ENCODE measurements around the gene SLC26A9. TPM values are rescaled to one million over a fixed set of nuclear protein-coding genes. Genes with fewer than 3 reads are reported as not detected.

Gene SLC26A9
- total and polyA plus RNA-seq, 9 donors: 0.07 to 6.7 (median 0.11) TPM; not detected in 3

DNA sequence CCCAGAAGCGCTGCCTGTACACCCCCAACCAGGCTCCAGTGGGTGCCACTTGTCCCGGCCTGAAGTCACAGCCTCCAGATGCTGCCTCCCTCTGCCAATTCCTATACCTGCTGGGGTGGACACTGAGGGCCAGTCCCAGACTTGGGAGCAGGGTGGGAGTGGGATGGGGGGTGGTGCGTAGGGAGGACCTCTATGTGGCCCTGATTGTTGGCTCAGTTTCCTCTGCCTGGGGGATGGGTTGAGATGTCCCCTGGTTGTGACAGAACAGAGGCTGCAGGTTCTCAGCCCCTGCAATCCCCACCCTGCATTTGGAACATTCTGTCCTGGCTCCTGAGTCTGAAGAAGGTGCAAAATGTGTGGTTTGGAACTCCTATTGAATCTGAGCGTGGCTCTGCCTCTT, 32.8 kb upstream of the SLC26A9 start:
- H3K27me3 ChIP-seq: no peaks in the 10 kb centered on the region
- no peak overlapping the region for H3K27ac ChIP-seq
- no peak for DNase-seq
- no peak for TF ChIP-seq POLR2A (IDR thresholded peaks at IDR 0.05)
- TF ChIP-seq, protein P1, sequence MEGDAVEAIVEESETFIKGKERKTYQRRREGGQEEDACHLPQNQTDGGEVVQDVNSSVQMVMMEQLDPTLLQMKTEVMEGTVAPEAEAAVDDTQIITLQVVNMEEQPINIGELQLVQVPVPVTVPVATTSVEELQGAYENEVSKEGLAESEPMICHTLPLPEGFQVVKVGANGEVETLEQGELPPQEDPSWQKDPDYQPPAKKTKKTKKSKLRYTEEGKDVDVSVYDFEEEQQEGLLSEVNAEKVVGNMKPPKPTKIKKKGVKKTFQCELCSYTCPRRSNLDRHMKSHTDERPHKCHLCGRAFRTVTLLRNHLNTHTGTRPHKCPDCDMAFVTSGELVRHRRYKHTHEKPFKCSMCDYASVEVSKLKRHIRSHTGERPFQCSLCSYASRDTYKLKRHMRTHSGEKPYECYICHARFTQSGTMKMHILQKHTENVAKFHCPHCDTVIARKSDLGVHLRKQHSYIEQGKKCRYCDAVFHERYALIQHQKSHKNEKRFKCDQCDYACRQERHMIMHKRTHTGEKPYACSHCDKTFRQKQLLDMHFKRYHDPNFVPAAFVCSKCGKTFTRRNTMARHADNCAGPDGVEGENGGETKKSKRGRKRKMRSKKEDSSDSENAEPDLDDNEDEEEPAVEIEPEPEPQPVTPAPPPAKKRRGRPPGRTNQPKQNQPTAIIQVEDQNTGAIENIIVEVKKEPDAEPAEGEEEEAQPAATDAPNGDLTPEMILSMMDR (IDR thresholded peaks at IDR 0.05): no peak
- no peak for TF ChIP-seq EP300 (IDR thresholded peaks at IDR 0.05)
- H3K9me3 ChIP-seq: no peaks in the 10 kb centered on the region
- intact Hi-C loops (cut with DNase I): loop anchor here (2.0 to 10.0 kb wide), 5 partner anchors 61 to 314 kb away; no protein-coding TSS in a partner anchor
- H3K4me3 ChIP-seq: no peak overlapping the region
- WGBS, 3 donors: 60 to 70% (median 68%) methylated on average over 4 of the region's 4 CpGs
- H3K4me1 ChIP-seq (ENCODE audit: insufficient read depth): peaks cover 4% of the 10 kb centered on the region
- no peaks in the 10 kb centered on the region for H3K36me3 ChIP-seq

DNA sequence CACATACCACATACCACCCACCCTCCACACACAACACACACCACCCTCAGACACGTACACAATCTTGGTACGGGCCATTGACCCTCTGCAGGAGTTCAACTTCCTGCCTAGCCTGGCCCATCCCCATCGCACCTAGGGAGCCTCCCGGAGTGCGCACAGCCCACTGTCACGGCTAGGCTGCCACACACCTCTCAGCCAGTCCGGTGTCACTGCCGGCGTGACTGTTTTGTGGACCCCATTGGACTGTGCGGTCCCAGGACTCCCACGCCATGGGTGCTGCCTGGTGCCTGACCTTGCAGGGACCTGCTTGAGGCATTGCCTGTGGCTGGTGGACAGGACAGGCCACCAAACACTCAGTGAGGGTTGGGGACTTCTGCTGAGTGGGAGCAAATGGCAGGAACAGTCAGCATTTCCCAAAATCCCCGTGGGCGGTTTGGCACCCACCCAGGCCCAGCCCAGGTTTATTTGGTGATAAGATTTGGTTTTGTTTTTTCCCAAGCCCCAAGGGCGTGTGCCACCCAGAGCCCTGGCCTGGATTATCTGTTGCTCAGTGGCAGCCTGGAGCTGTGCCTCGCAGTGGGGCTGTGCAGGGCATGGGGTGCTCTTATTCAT, 32.2 kb upstream of the SLC26A9 start:
- Histone ChIP-seq H3K27me3 (no peaks in the 10 kb centered on the region), H3K4me3 (no peak overlapping the region), H3K36me3 (no peaks in the 10 kb centered on the region), H3K27ac (no peak overlapping the region), H3K4me1 (ENCODE audit: insufficient read depth) (peaks cover 4% of the 10 kb centered on the region), H3K9me3 (no peaks in the 10 kb centered on the region)
- DNase-seq: no peak
- WGBS, 3 donors: 52 to 63% (median 53%) methylated on average over 15 of the region's 15 CpGs
- TF ChIP-seq, protein P1 (IDR thresholded peaks at IDR 0.05): no peak
- no peak for TF ChIP-seq EP300 (IDR thresholded peaks at IDR 0.05)
- intact Hi-C loops (cut with DNase I): loop anchor here (5.0 to 10.0 kb wide), 4 partner anchors 61 to 313 kb away; no protein-coding TSS in a partner anchor

DNA sequence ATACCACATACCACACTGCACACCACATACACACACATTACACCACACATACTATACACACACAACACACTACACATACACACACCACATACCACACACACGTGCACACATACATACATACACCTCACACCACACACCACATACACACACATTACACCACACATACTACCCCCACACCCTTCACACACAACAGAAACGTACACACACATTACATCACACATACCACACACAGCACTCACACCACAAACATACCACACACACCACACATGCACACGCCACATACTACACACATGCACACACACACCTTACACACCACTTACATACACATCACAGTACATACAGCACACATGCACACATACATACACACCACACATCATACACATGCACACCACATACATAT, 31.5 kb upstream of the SLC26A9 start:
- no peaks in the 10 kb centered on the region for H3K36me3 ChIP-seq
- no peaks in the 10 kb centered on the region for H3K27me3 ChIP-seq
- H3K27ac ChIP-seq: no peak overlapping the region
- H3K4me1 ChIP-seq (ENCODE audit: insufficient read depth): peaks cover 4% of the 10 kb centered on the region
- DNase-seq: no peak
- intact Hi-C loops (cut with DNase I): loop anchor here (5.0 to 10.0 kb wide), 4 partner anchors 60 to 312 kb away; no protein-coding TSS in a partner anchor
- TF ChIP-seq POLR2A (IDR thresholded peaks at IDR 0.05) (no peak), EP300 (IDR thresholded peaks at IDR 0.05) (no peak)
- TF ChIP-seq, protein P1 (IDR thresholded peaks at IDR 0.05): no peak
- 76 to 77% (median 77%) methylated on average over 3 of the region's 3 CpGs for WGBS, 3 donors
- no peak overlapping the region for H3K4me3 ChIP-seq
- no peaks in the 10 kb centered on the region for H3K9me3 ChIP-seq

DNA sequence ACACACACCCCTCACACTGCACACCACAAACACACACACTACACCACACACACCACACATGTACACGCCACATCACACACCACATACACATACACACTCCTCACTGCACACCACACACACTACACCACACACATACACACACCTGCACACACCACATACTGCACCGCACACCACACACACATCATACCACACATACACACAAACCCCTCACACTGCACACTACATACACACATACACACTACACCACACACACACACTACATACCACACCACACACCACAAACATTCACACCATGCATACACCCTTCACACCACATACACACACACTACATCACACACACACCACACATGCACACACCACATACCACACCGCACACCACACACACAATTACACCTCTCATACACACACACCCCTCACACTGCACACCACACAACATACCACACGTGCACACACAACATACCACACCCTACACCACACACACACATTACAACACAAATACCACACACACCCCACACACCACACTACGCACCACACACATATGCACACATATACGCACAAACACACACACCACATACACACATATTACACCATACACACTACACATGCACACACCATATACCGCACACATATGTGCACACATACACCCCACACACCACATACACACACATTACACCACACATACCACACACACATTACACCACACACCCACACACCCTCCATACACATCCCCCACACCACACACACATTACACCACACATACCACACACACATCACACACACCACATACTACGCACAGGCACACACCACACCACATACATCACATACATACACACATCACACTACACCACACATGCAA, 30.3 kb upstream of the SLC26A9 start:
- WGBS, 3 donors: 90 to 93% (median 92%) methylated on average over 8 of the region's 8 CpGs
- Histone ChIP-seq H3K4me3 (no peak overlapping the region), H3K27me3 (no peaks in the 10 kb centered on the region), H3K9me3 (no peaks in the 10 kb centered on the region), H3K36me3 (no peaks in the 10 kb centered on the region), H3K27ac (no peak overlapping the region), H3K4me1 (ENCODE audit: insufficient read depth) (peaks cover 4% of the 10 kb centered on the region)
- intact Hi-C loops (cut with DNase I): loop anchor here in 3 of 4 donors (2.0 to 10.0 kb wide), 3 partner anchors 53 to 309 kb away; no protein-coding TSS in a partner anchor
- DNase-seq: no peak
- no peak for TF ChIP-seq POLR2A (IDR thresholded peaks at IDR 0.05)
- no peak for TF ChIP-seq EP300 (IDR thresholded peaks at IDR 0.05)
- TF ChIP-seq, protein P1 (IDR thresholded peaks at IDR 0.05): no peak

Data from ovary (tissue), 9 donors.